Prostate gland (tissue), 2 donors: ENCODE measurements around the gene LRRTM4.

Experiments used
- POLR2A ChIP-seq: fragments of 450-650 bp; IDR thresholded peaks from one replicate; pipeline ENCODE4 v1.6.1; 2016; ENCODE audit warnings: antibody characterized with exemption, mild to moderate bottlenecking
- POLR2AphosphoS5 ChIP-seq: sonication (generic); formaldehyde crosslinking; IDR thresholded peaks from one replicate; pipeline ENCODE4 v1.6.1; 2017; ENCODE audit warnings: antibody characterized with exemption
- TF ChIP-seq, protein P1 (sequence below), 4 experiments: fragments of 200-600 bp in 2 of 4; fragments of 450-650 bp in 2 of 4; sonication (generic) in 2 of 4; IDR thresholded peaks; 1 replicate in 3 of 4; 2 replicates in 1 of 4; pipeline ENCODE4 v1.5.1; 2016 to 2019; ENCODE audit warnings: antibody characterized with exemption in 4 of 4, mild to moderate bottlenecking in 2 of 4, moderate library complexity in 2 of 4

DNA sequence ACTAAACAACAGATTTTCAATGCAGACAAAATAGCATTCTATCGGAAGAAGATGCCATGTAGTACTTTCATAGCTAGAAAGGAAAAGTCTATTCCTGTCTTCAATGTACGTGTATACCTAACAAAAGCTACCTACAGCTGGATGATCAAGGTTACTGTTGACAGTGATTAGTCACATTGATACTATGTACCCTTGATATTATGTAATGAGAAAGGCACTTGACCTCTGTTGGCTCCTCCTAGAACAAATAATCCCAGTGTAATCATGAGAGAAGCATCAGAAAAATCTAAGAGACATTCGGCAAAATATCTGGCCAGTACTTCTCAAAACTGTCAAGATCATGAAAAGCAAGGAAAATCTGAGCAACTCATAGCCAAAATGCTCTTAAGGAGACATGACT lies 44.4 kb upstream of the LRRTM4 start:
- TF ChIP-seq, protein P1, sequence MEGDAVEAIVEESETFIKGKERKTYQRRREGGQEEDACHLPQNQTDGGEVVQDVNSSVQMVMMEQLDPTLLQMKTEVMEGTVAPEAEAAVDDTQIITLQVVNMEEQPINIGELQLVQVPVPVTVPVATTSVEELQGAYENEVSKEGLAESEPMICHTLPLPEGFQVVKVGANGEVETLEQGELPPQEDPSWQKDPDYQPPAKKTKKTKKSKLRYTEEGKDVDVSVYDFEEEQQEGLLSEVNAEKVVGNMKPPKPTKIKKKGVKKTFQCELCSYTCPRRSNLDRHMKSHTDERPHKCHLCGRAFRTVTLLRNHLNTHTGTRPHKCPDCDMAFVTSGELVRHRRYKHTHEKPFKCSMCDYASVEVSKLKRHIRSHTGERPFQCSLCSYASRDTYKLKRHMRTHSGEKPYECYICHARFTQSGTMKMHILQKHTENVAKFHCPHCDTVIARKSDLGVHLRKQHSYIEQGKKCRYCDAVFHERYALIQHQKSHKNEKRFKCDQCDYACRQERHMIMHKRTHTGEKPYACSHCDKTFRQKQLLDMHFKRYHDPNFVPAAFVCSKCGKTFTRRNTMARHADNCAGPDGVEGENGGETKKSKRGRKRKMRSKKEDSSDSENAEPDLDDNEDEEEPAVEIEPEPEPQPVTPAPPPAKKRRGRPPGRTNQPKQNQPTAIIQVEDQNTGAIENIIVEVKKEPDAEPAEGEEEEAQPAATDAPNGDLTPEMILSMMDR (IDR thresholded peaks at IDR 0.05) = no peak
- TF ChIP-seq POLR2AphosphoS5 (no peak), POLR2A (no peak)
